H9 (cell line): Measurements from ENCODE around the gene ALKBH1. TPM values are rescaled to one million over a fixed set of nuclear protein-coding genes. Genes with fewer than 3 reads are reported as not detected.

Experiments
- DNase-seq: peaks from one replicate; pipeline ENCODE4 v3.0.0-alpha.2; 2017
- H2AFZ ChIP-seq: one replicate; pipeline ENCODE4 v1.6.1; 2013; ENCODE audit warnings: mild to moderate bottlenecking, low read length, control low read depth, moderate library complexity
- H2AK5ac ChIP-seq: 2 replicates; pipeline ENCODE4 v1.6.1; 2013; ENCODE audit warnings: low read length, control low read depth, mixed read lengths; ENCODE audit not compliant: insufficient read length
- H2BK120ac ChIP-seq: one replicate; pipeline ENCODE4 v1.6.1; 2013; ENCODE audit warnings: low read depth, mild to moderate bottlenecking, low read length, control low read depth, inconsistent platforms; ENCODE audit not compliant: poor library complexity, severe bottlenecking
- H2BK12ac ChIP-seq: 2 replicates; pipeline ENCODE4 v1.6.1; 2013; ENCODE audit warnings: low read length, control low read depth, mixed read lengths, low read depth; ENCODE audit not compliant: insufficient read length
- H2BK15ac ChIP-seq: 2 replicates; pipeline ENCODE4 v1.6.1; 2013; ENCODE audit warnings: low read depth, low read length, control low read depth
- H2BK20ac ChIP-seq: one replicate; pipeline ENCODE4 v1.6.1; 2013; ENCODE audit warnings: low read depth, mild to moderate bottlenecking, low read length, control low read depth, inconsistent platforms; ENCODE audit not compliant: poor library complexity, severe bottlenecking
- H2BK5ac ChIP-seq: 2 replicates; pipeline ENCODE4 v1.6.1; 2013; ENCODE audit warnings: low read length, control low read depth, mixed read lengths; ENCODE audit not compliant: insufficient read length
- H3K14ac ChIP-seq: 2 replicates; pipeline ENCODE4 v1.6.1; 2013; ENCODE audit warnings: low read length, control low read depth; ENCODE audit not compliant: insufficient read depth
- H3K18ac ChIP-seq: 2 replicates; pipeline ENCODE4 v1.6.1; 2013; ENCODE audit warnings: low read depth, mild to moderate bottlenecking, mixed read lengths, low read length, control low read depth; ENCODE audit not compliant: insufficient read length
- H3K23ac ChIP-seq: 2 replicates; pipeline ENCODE4 v1.6.1; 2013; ENCODE audit warnings: low read length, control low read depth, mixed read lengths, low read depth; ENCODE audit not compliant: insufficient read length
- H3K23me2 ChIP-seq: 2 replicates; pipeline ENCODE4 v1.6.1; 2013; ENCODE audit warnings: low read depth, mild to moderate bottlenecking, mixed read lengths, low read length, control low read depth; ENCODE audit not compliant: insufficient read length, poor library complexity, severe bottlenecking
- H3K27ac ChIP-seq: 2 replicates; pipeline ENCODE4 v1.5.1; 2013; ENCODE audit warnings: low read length, control low read depth, mixed read lengths, low read depth; ENCODE audit not compliant: insufficient read length
- H3K27me3 ChIP-seq: 2 replicates; pipeline ENCODE4 v1.6.1; 2013; ENCODE audit warnings: low read length, control low read depth, inconsistent platforms; ENCODE audit not compliant: insufficient read depth
- H3K4ac ChIP-seq: 2 replicates; pipeline ENCODE4 v1.6.1; 2013; ENCODE audit warnings: low read depth, mild to moderate bottlenecking, control low read depth, inconsistent platforms, low read length, moderate library complexity
- H3K4me1 ChIP-seq: 2 replicates; pipeline ENCODE4 v1.6.1; 2013; ENCODE audit warnings: low read length, control low read depth, inconsistent platforms; ENCODE audit not compliant: insufficient read depth
- H3K4me2 ChIP-seq: 2 replicates; pipeline ENCODE4 v1.6.1; 2013; ENCODE audit warnings: low read length, control low read depth, mixed read lengths; ENCODE audit not compliant: insufficient read length, insufficient read depth
- H3K56ac ChIP-seq: 2 replicates; pipeline ENCODE4 v1.6.1; 2013; ENCODE audit warnings: low read depth, mild to moderate bottlenecking, mixed read lengths, low read length, control low read depth; ENCODE audit not compliant: insufficient read length
- H3K79me1 ChIP-seq: 2 replicates; pipeline ENCODE4 v1.6.1; 2013; ENCODE audit warnings: low read depth, mild to moderate bottlenecking, moderate library complexity, low read length, control low read depth, inconsistent platforms; ENCODE audit not compliant: insufficient read depth, poor library complexity, severe bottlenecking
- H3K79me2 ChIP-seq: 2 replicates; pipeline ENCODE4 v1.6.1; 2013; ENCODE audit warnings: low read length, control low read depth, inconsistent platforms; ENCODE audit not compliant: insufficient read depth
- H3K9ac ChIP-seq: 2 replicates; pipeline ENCODE4 v1.6.1; 2013; ENCODE audit warnings: low read length, control low read depth, mixed read lengths; ENCODE audit not compliant: insufficient read length; ENCODE audit errors: extremely low read depth
- H3K9me3 ChIP-seq: one replicate; pipeline ENCODE4 v1.6.1; 2013; ENCODE audit warnings: low read depth, low read length, inconsistent platforms; ENCODE audit not compliant: control insufficient read depth
- H3T11ph ChIP-seq: one replicate; pipeline ENCODE4 v1.6.1; 2013; ENCODE audit warnings: mild to moderate bottlenecking, low read length, control low read depth, inconsistent platforms
- H4K20me1 ChIP-seq: one replicate; pipeline ENCODE4 v1.6.1; 2013; ENCODE audit not compliant: control insufficient read depth, insufficient read length, insufficient read depth
- H4K5ac ChIP-seq: 2 replicates; pipeline ENCODE4 v1.6.1; 2013; ENCODE audit warnings: low read depth, mild to moderate bottlenecking, mixed read lengths, low read length, control low read depth; ENCODE audit not compliant: insufficient read length
- H4K8ac ChIP-seq: replicated peaks from 2 replicates; pipeline ENCODE4 v1.6.1; 2013; ENCODE audit warnings: low read length, control low read depth, mixed read lengths, low read depth; ENCODE audit not compliant: insufficient read length
- H4K91ac ChIP-seq: 2 replicates; pipeline ENCODE4 v1.6.1; 2013; ENCODE audit warnings: low read depth, mild to moderate bottlenecking, moderate library complexity, mixed read lengths, low read length, control low read depth; ENCODE audit not compliant: insufficient read length
- H3K27ac Mint-ChIP-seq, 3 experiments: 2 replicates in 2 of 3; 3 replicates in 1 of 3; pipeline ENCODE4 v1.8.0; 2020 to 2021; ENCODE audit warnings: mixed read lengths in 3 of 3, mild to moderate bottlenecking in 1 of 3, moderate library complexity in 1 of 3
- H3K27me3 Mint-ChIP-seq: 2 replicates; pipeline ENCODE4 v1.8.0; 2021; ENCODE audit warnings: low read depth, mild to moderate bottlenecking, moderate library complexity, mixed read lengths
- H3K36me3 Mint-ChIP-seq, 3 experiments: 2 replicates in 2 of 3; 3 replicates in 1 of 3; pipeline ENCODE4 v1.8.0; 2020 to 2021; ENCODE audit warnings: low read depth in 3 of 3, mixed read lengths in 3 of 3; ENCODE audit not compliant: insufficient read depth in 1 of 3
- H3K4me1 Mint-ChIP-seq, 2 experiments: 2 replicates each; pipeline ENCODE4 v1.8.0; 2020; ENCODE audit warnings: mixed read lengths in 2 of 2
- H3K4me3 Mint-ChIP-seq, 2 experiments: 2 replicates in 1 of 2; 3 replicates in 1 of 2; pipeline ENCODE4 v1.8.0; 2020 to 2021; ENCODE audit warnings: mild to moderate bottlenecking in 2 of 2, mixed read lengths in 2 of 2, moderate library complexity in 1 of 2
- H3K9me3 Mint-ChIP-seq, 2 experiments: 2 replicates in 1 of 2; 3 replicates in 1 of 2; pipeline ENCODE4 v1.8.0; 2020; ENCODE audit warnings: mild to moderate bottlenecking in 2 of 2, mixed read lengths in 2 of 2, moderate library complexity in 1 of 2
- CTCF ChIP-seq: fragments of 200-600 bp; sonication (generic); conservative IDR thresholded peaks from 3 replicates; pipeline ENCODE4 v1.8.0; 2021; ENCODE audit warnings: antibody characterized with exemption, mild to moderate bottlenecking
- WGBS: extraction: QIAGEN DNeasy Blood & Tissue Kit; methylation state at CpG from one replicate; pipeline ENCODE4 v1.1.7; 2013; ENCODE audit warnings: missing lambda C conversion rate, low lambda C conversion rate, mixed read lengths; ENCODE audit not compliant: insufficient read length; ENCODE audit errors: extremely low coverage; 5-methylcytosine and 5-hydroxymethylcytosine counted together
- total RNA-seq: library from RNA; stranded (reverse); gene quantifications from 2 replicates; pipeline ENCODE4 v1.2.1, GENCODE V29; 2021

ALKBH1 gene
- total RNA-seq, 1 experiment from 2014 or later: 18.7 TPM

GRCh38 chr14:77746064-77746702 is 38.4 kb upstream of the ALKBH1 start:
- no peaks in the 10 kb centered on the region; the same call in 1 of the 2 replicates for H3K79me2 ChIP-seq
- H2BK12ac ChIP-seq: no peak overlapping the region
- no peak for DNase-seq
- H3K9me3 Mint-ChIP-seq: peaks cover 3 to 4% of the 10 kb centered on the region in 2 experiments; a peak in 2 of 5 replicates
- H2BK15ac ChIP-seq: no peak overlapping the region
- no peaks in the 10 kb centered on the region for H3K4me1 Mint-ChIP-seq
- H3K56ac ChIP-seq: no peak overlapping the region
- H2BK120ac ChIP-seq: no peak overlapping the region
- no peak overlapping the region for H4K5ac ChIP-seq
- no peak overlapping the region for H2BK5ac ChIP-seq
- H3K27ac Mint-ChIP-seq: no peak overlapping the region
- H3K79me1 ChIP-seq: no peaks in the 10 kb centered on the region
- no peak overlapping the region for H3K18ac ChIP-seq
- H3K23ac ChIP-seq: no peak overlapping the region
- H3K9me3 ChIP-seq: no peaks in the 10 kb centered on the region
- no peak overlapping the region for H2AK5ac ChIP-seq
- no peak overlapping the region for H3K27ac ChIP-seq
- no peak overlapping the region for H2BK20ac ChIP-seq
- H4K91ac ChIP-seq: no peak overlapping the region
- no peaks in the 10 kb centered on the region for H3K23me2 ChIP-seq
- no peaks in the 10 kb centered on the region for H4K20me1 ChIP-seq
- H3K4me3 Mint-ChIP-seq: no peak overlapping the region
- H3K4me2 ChIP-seq: no peak overlapping the region
- WGBS: no CpG with 5 or more reads among the region's 4 CpGs
- H4K8ac ChIP-seq: no peak overlapping the region
- no peak overlapping the region for H3K14ac ChIP-seq
- H3K4ac ChIP-seq: no peak overlapping the region
- no peak overlapping the region for H2AFZ ChIP-seq
- peaks cover 49 to 74% (median 73%) of the 10 kb centered on the region in 3 experiments for H3K36me3 Mint-ChIP-seq
- H3K4me1 ChIP-seq: no peaks in the 10 kb centered on the region
- no peaks in the 10 kb centered on the region for H3K27me3 Mint-ChIP-seq
- H3K9ac ChIP-seq: no peak overlapping the region
- TF ChIP-seq CTCF: no peak
- no peaks in the 10 kb centered on the region for H3K27me3 ChIP-seq
- H3T11ph ChIP-seq: no peak overlapping the region
